SK-N-SH (cell line): ENCODE measurements around the gene CCDC178. TPM values are rescaled to one million over a fixed set of nuclear protein-coding genes. Genes with fewer than 3 reads are reported as not detected.

Experiments used
- CTCF ChIA-PET: fragments of 300-600, 350-600 bp; formaldehyde crosslinking; extraction: SDS; loops from one replicate; lab custom pipeline; 2021; lab: Yijun Ruan, JAX
- POLR2A ChIA-PET: fragments of 350-600 bp; sonication (Branson Sonifier 250); formaldehyde crosslinking; extraction: SDS; loops from one replicate; lab custom pipeline; 2020; ENCODE audit warnings: antibody characterized with exemption, inconsistent platforms; lab: Yijun Ruan, JAX
- DNase-seq: peaks from one replicate; pipeline ENCODE4 v3.0.0; 2012
- H2AFZ ChIP-seq: fragments of 200-600 bp; sonication (generic); 2 replicates; pipeline ENCODE4 v1.8.1; 2016; ENCODE audit warnings: antibody characterized with exemption, mild to moderate bottlenecking, low read depth
- H3F3A ChIP-seq: fragments of 200-600 bp; sonication (generic); replicated peaks from 2 replicates; pipeline ENCODE3; 2016; ENCODE audit warnings: antibody characterized with exemption, mild to moderate bottlenecking; ENCODE audit not compliant: insufficient read depth
- H3K27ac ChIP-seq, 2 experiments: fragments of 200-500 bp in 1 of 2; fragments of 200-600 bp in 1 of 2; sonication (Bioruptor generic) in 1 of 2; sonication (generic), shearing (Covaris generic) in 1 of 2; 2 replicates each; pipeline versions ENCODE4 v1.5.1 to v1.6.1; 2014 to 2016; ENCODE audit warnings: low read depth in 2 of 2, inconsistent platforms in 1 of 2, low read length in 1 of 2, mild to moderate bottlenecking in 1 of 2, mixed read lengths in 1 of 2
- H3K27me3 ChIP-seq: fragments of 200-600 bp; sonication (generic), shearing (Covaris generic); 2 replicates; pipeline ENCODE4 v1.6.1; 2016; ENCODE audit warnings: mixed run types; ENCODE audit not compliant: insufficient read depth
- H3K36me3 ChIP-seq, 2 experiments: fragments of 200-500 bp in 1 of 2; fragments of 200-600 bp in 1 of 2; sonication (Bioruptor generic) in 1 of 2; sonication (generic) in 1 of 2; replicated peaks in 1 of 2; 2 replicates each; pipeline versions ENCODE3 to v1.5.1; 2014 to 2016; ENCODE audit warnings: low read length in 1 of 2, mild to moderate bottlenecking in 1 of 2; ENCODE audit not compliant: insufficient read depth in 2 of 2, control insufficient read depth in 1 of 2
- H3K4me1 ChIP-seq, 2 experiments: fragments of 200-500 bp in 1 of 2; fragments of 200-600 bp in 1 of 2; sonication (Bioruptor generic) in 1 of 2; sonication (generic), shearing (Covaris generic) in 1 of 2; 2 replicates each; pipeline versions ENCODE4 v1.5.1 to v1.6.1; 2014 to 2016; ENCODE audit warnings: low read depth in 1 of 2, low read length in 1 of 2, mixed run types in 1 of 2; ENCODE audit not compliant: insufficient read depth in 2 of 2, control insufficient read depth in 1 of 2
- H3K4me2 ChIP-seq: fragments of 200-600 bp; sonication (generic), shearing (Covaris generic); 2 replicates; pipeline ENCODE4 v1.6.1; 2017; ENCODE audit warnings: mixed run types
- H3K4me3 ChIP-seq, 2 experiments: fragments of 200-500 bp in 1 of 2; fragments of 200-600 bp in 1 of 2; sonication (Bioruptor generic) in 1 of 2; sonication (generic), shearing (Covaris generic) in 1 of 2; 2 replicates each; pipeline versions ENCODE4 v1.5.1 to v1.8.1; 2014 to 2016; ENCODE audit warnings: low read depth in 2 of 2, inconsistent platforms in 1 of 2, low read length in 1 of 2, mild to moderate bottlenecking in 1 of 2, mixed read lengths in 1 of 2, moderate library complexity in 1 of 2
- H3K79me2 ChIP-seq: fragments of 200-600 bp; sonication (generic); 2 replicates; pipeline ENCODE4 v1.8.1; 2017; ENCODE audit warnings: mild to moderate bottlenecking; ENCODE audit not compliant: insufficient read depth
- H3K9ac ChIP-seq: fragments of 200-600 bp; sonication (generic); 2 replicates; pipeline ENCODE4 v1.6.1; 2017; ENCODE audit warnings: mixed run types
- H3K9me2 ChIP-seq: fragments of 200-600 bp; sonication (generic); 2 replicates; pipeline ENCODE4 v1.6.1; 2017; ENCODE audit warnings: mixed run types
- H3K9me3 ChIP-seq: fragments of 200-600 bp; sonication (generic); 2 replicates; pipeline ENCODE4 v1.6.1; 2017; ENCODE audit warnings: mixed run types, mild to moderate bottlenecking, moderate library complexity
- H4K20me1 ChIP-seq: fragments of 200-600 bp; sonication (generic); 2 replicates; pipeline ENCODE4 v1.6.1; 2017; ENCODE audit warnings: mild to moderate bottlenecking, mixed run types; ENCODE audit not compliant: insufficient read depth
- CHD2 ChIP-seq: fragments of 150-350 bp; IDR thresholded peaks from 2 replicates; pipeline ENCODE4 v1.6.1; 2018; ENCODE audit warnings: low read length; ENCODE audit not compliant: partially characterized antibody
- EZH2phosphoT487 ChIP-seq: fragments of 200-600 bp; sonication (generic); IDR thresholded peaks from 2 replicates; pipeline ENCODE4 v1.6.1; 2017; ENCODE audit warnings: low read depth, mixed run types, mild to moderate bottlenecking, antibody characterized with exemption, moderate library complexity, borderline replicate concordance
- FOSL2 ChIP-seq: IDR thresholded peaks from 2 replicates; pipeline ENCODE4 v1.4.0; 2012; ENCODE audit warnings: low read depth, mild to moderate bottlenecking, moderate library complexity, borderline replicate concordance
- FOXM1 ChIP-seq: IDR thresholded peaks from 2 replicates; pipeline ENCODE4 v1.4.0; 2012; ENCODE audit warnings: low read depth, mild to moderate bottlenecking
- JUND ChIP-seq: IDR thresholded peaks from 2 replicates; pipeline ENCODE4 v1.4.0; 2012
- MAX ChIP-seq: IDR thresholded peaks from 2 replicates; pipeline ENCODE4 v1.4.0; 2012; ENCODE audit warnings: low read depth
- MXI1 ChIP-seq: IDR thresholded peaks from 2 replicates; pipeline ENCODE4 v1.6.1; 2012; ENCODE audit warnings: mild to moderate bottlenecking, low read depth, low read length, improper control_type of control experiment
- NRF1 ChIP-seq: IDR thresholded peaks from 2 replicates; pipeline ENCODE4 v1.6.1; 2012; ENCODE audit warnings: low read depth, mild to moderate bottlenecking, low read length
- POLR2AphosphoS5 ChIP-seq: IDR thresholded peaks from 2 replicates; pipeline ENCODE4 v1.6.1; 2012; ENCODE audit warnings: low read depth, low read length
- RCOR1 ChIP-seq: fragments of 150-350 bp; IDR thresholded peaks from 2 replicates; pipeline ENCODE4 v1.6.1; 2017; ENCODE audit warnings: antibody characterized with exemption, low read length
- SMC3 ChIP-seq: IDR thresholded peaks from 2 replicates; pipeline ENCODE4 v1.6.1; 2012; ENCODE audit warnings: low read depth, low read length, improper control_type of control experiment
- YY1 ChIP-seq: IDR thresholded peaks from 2 replicates; pipeline ENCODE4 v1.4.0; 2012; ENCODE audit warnings: low read depth, mild to moderate bottlenecking
- WGBS: methylation state at CpG from one replicate; pipeline ENCODE4 v1.1.6; 2017; ENCODE audit warnings: low lambda C conversion rate; 5-methylcytosine and 5-hydroxymethylcytosine counted together
- polyA plus RNA-seq, 3 experiments: library from polyadenylated mRNA; depleted of rRNA; stranded (reverse); fragments of >200 nt; gene quantifications; 2 replicates each; pipeline ENCODE4 v1.2.3, GENCODE V29; 2012
- TF ChIP-seq, protein P1 (sequence below): IDR thresholded peaks from 2 replicates; pipeline ENCODE4; 2012
- TF ChIP-seq, protein P2 (sequence below): fragments of 200-600 bp; sonication (generic); IDR thresholded peaks from 2 replicates; pipeline ENCODE4 v1.6.1; 2017; ENCODE audit warnings: antibody characterized with exemption, mild to moderate bottlenecking, moderate library complexity

The CCDC178 gene
- polyA plus RNA-seq, 1 of the 3 experiments (the other 2 are of a cell fraction) = not detected

- TF ChIP-seq EZH2phosphoT487 (no peak), MXI1 (no peak), YY1 (no peak), NRF1 (no peak), JUND (no peak), POLR2AphosphoS5 (no peak)
Observed at GRCh38 chr18:32929213-32929612, 511.3 kb downstream of the CCDC178 start (continued).

GRCh38 chr18:32922951-32923430, 517.5 kb downstream of the CCDC178 start:
- POLR2A ChIA-PET = no interaction called here
- Histone ChIP-seq H4K20me1 (no peaks in the 10 kb centered on the region), H3K79me2 (no peaks in the 10 kb centered on the region), H3K4me3 (no peak overlapping the region), H3K27ac (no peak overlapping the region; a peak in 1 of 4 replicates), H3K4me1 (peaks cover 0 to 7% of the 10 kb centered on the region in 2 experiments; a peak in 1 of 4 replicates), H3K27me3 (no peaks in the 10 kb centered on the region; the same call in 1 of the 2 replicates), H3K4me2 (no peak overlapping the region), H3F3A (peaks cover 6% of the 10 kb centered on the region), H3K9ac (no peak overlapping the region), H2AFZ (no peak overlapping the region), H3K9me2 (no peaks in the 10 kb centered on the region), H3K9me3 (no peaks in the 10 kb centered on the region), H3K36me3 (no peaks in the 10 kb centered on the region)
- TF ChIP-seq CHD2 = no peak
- no peak for TF ChIP-seq JUND
- no peak for TF ChIP-seq RCOR1
- no peak for TF ChIP-seq SMC3
- TF ChIP-seq FOXM1 = no peak
- TF ChIP-seq, protein P1, sequence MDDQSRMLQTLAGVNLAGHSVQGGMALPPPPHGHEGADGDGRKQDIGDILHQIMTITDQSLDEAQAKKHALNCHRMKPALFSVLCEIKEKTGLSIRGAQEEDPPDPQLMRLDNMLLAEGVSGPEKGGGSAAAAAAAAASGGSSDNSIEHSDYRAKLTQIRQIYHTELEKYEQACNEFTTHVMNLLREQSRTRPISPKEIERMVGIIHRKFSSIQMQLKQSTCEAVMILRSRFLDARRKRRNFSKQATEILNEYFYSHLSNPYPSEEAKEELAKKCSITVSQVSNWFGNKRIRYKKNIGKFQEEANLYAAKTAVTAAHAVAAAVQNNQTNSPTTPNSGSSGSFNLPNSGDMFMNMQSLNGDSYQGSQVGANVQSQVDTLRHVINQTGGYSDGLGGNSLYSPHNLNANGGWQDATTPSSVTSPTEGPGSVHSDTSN = no peak
- TF ChIP-seq, protein P2, sequence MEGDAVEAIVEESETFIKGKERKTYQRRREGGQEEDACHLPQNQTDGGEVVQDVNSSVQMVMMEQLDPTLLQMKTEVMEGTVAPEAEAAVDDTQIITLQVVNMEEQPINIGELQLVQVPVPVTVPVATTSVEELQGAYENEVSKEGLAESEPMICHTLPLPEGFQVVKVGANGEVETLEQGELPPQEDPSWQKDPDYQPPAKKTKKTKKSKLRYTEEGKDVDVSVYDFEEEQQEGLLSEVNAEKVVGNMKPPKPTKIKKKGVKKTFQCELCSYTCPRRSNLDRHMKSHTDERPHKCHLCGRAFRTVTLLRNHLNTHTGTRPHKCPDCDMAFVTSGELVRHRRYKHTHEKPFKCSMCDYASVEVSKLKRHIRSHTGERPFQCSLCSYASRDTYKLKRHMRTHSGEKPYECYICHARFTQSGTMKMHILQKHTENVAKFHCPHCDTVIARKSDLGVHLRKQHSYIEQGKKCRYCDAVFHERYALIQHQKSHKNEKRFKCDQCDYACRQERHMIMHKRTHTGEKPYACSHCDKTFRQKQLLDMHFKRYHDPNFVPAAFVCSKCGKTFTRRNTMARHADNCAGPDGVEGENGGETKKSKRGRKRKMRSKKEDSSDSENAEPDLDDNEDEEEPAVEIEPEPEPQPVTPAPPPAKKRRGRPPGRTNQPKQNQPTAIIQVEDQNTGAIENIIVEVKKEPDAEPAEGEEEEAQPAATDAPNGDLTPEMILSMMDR = no peak
- no peak for TF ChIP-seq MAX
- TF ChIP-seq FOSL2 = no peak
- CTCF ChIA-PET = interaction anchor here (0.7 to 1.2 kb wide), 2 partner anchors 23 to 424 kb away, joined by 3 read pairs; no protein-coding TSS in a partner anchor
- DNase-seq = no peak
- WGBS = 88% methylated on average over 2 of the region's 2 CpGs
